ENCODE results near the gene CLASP1.

- no peak for TF ChIP-seq RAD21 (IDR thresholded peaks at IDR 0.05)
- no peak for TF ChIP-seq EGR1 (IDR thresholded peaks at IDR 0.05; ENCODE audit: low read depth in 2 of 2)
- TF ChIP-seq FOXA1 (IDR thresholded peaks at IDR 0.05), result no peak
- TF ChIP-seq, protein P1, sequence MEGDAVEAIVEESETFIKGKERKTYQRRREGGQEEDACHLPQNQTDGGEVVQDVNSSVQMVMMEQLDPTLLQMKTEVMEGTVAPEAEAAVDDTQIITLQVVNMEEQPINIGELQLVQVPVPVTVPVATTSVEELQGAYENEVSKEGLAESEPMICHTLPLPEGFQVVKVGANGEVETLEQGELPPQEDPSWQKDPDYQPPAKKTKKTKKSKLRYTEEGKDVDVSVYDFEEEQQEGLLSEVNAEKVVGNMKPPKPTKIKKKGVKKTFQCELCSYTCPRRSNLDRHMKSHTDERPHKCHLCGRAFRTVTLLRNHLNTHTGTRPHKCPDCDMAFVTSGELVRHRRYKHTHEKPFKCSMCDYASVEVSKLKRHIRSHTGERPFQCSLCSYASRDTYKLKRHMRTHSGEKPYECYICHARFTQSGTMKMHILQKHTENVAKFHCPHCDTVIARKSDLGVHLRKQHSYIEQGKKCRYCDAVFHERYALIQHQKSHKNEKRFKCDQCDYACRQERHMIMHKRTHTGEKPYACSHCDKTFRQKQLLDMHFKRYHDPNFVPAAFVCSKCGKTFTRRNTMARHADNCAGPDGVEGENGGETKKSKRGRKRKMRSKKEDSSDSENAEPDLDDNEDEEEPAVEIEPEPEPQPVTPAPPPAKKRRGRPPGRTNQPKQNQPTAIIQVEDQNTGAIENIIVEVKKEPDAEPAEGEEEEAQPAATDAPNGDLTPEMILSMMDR (IDR thresholded peaks at IDR 0.05; ENCODE audit: low read depth, low read length, missing input control), result no peak
- no peak for TF ChIP-seq JUND (IDR thresholded peaks at IDR 0.05)
- no peak for TF ChIP-seq RXRA (IDR thresholded peaks at IDR 0.05)
Measured at GRCh38 chr2:121360566-121361300, 288.5 kb downstream of the CLASP1 start.
